DND-41 (cell line): ENCODE results near the gene C14orf93.
A peak's percentile ranks its signal among the peaks of the same experiment; 100 is the strongest.

ENCODE experiments used
- ATAC-seq: fragments of 200-7000 bp; cut with Tn5 transposase; 3 replicates; pipeline ENCODE4 v1.9.1; 2021; ENCODE audit warnings: low read depth; ENCODE audit not compliant: insufficient read depth
- DNase-seq: peaks from one replicate; pipeline ENCODE4 v3.0.0-alpha.2; 2020
- H2AFZ ChIP-seq: 2 replicates; pipeline ENCODE4 v1.6.0; 2012; ENCODE audit warnings: low read depth, low read length
- H3K27ac ChIP-seq: 2 replicates; pipeline ENCODE4 v1.5.1; 2012; ENCODE audit warnings: low read length, inconsistent platforms
- H3K27me3 ChIP-seq: fragments of 200-600 bp; sonication (generic); 2 replicates; pipeline ENCODE4 v1.6.0; 2012; ENCODE audit warnings: low read length, mild to moderate bottlenecking, inconsistent platforms; ENCODE audit not compliant: insufficient read depth, poor library complexity
- H3K36me3 ChIP-seq: 2 replicates; pipeline ENCODE4 v1.5.1; 2012; ENCODE audit warnings: low read length, inconsistent platforms; ENCODE audit not compliant: insufficient read depth
- H3K4me1 ChIP-seq: 2 replicates; pipeline ENCODE4 v1.5.1; 2012; ENCODE audit warnings: mild to moderate bottlenecking, low read length; ENCODE audit not compliant: insufficient read depth
- H3K4me2 ChIP-seq: 2 replicates; pipeline ENCODE4 v1.6.0; 2012; ENCODE audit warnings: mild to moderate bottlenecking, moderate library complexity, low read length, inconsistent platforms; ENCODE audit not compliant: insufficient read depth
- H3K4me3 ChIP-seq, 2 experiments: fragments of 200-600 bp in 1 of 2; shearing (Covaris generic) in 1 of 2; 2 replicates each; pipeline ENCODE4 v1.5.1; 2012 to 2016; ENCODE audit warnings: inconsistent platforms in 2 of 2, low read length in 2 of 2, mild to moderate bottlenecking in 2 of 2, low read depth in 1 of 2, moderate library complexity in 1 of 2
- H3K79me2 ChIP-seq: 2 replicates; pipeline ENCODE4 v1.6.0; 2012; ENCODE audit warnings: low read length, inconsistent platforms; ENCODE audit not compliant: insufficient read depth
- H3K9ac ChIP-seq: 2 replicates; pipeline ENCODE4 v1.6.0; 2012; ENCODE audit warnings: low read depth, mild to moderate bottlenecking, inconsistent platforms, low read length, moderate library complexity
- H3K9me3 ChIP-seq: 2 replicates; pipeline ENCODE4 v1.5.1; 2012; ENCODE audit warnings: low read length, moderate library complexity, mild to moderate bottlenecking, inconsistent platforms; ENCODE audit not compliant: insufficient read depth, severe bottlenecking
- H4K20me1 ChIP-seq: 2 replicates; pipeline ENCODE4 v1.6.0; 2012; ENCODE audit warnings: low read length; ENCODE audit not compliant: insufficient read depth
- EZH2 ChIP-seq: IDR thresholded peaks from 3 replicates; pipeline ENCODE4 v1.6.1; 2012; ENCODE audit warnings: borderline replicate concordance, low read depth, mild to moderate bottlenecking, moderate library complexity, low read length, inconsistent platforms; ENCODE audit not compliant: severe bottlenecking
- TF ChIP-seq, protein P1 (sequence below): IDR thresholded peaks from 2 replicates; pipeline ENCODE4 v1.5.1; 2012; ENCODE audit warnings: borderline replicate concordance, low read length, moderate library complexity, mild to moderate bottlenecking; ENCODE audit not compliant: poor library complexity, severe bottlenecking; ENCODE audit errors: extremely low read depth

The C14orf93 gene

DNA sequence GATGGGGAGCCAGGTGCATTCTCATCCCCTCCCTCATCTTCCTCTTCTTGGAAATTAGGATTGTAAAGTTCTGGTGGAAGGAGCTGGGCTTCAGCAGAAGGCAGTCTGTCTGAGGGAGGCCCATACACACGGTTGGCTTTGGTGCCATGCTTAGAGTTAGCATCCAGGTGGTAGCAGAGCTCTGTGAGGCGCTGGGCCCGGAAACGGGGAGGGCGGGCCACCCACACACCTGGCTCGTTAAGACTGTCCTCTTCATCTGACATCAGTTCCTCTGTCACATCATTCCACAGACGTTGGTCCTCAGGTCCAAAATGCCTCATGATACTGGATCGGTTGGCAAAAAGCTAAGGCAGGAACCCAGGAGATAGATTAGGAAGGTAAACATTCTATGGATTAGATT is 22.7 kb downstream of the C14orf93 start:
- no peak overlapping the region for H2AFZ ChIP-seq
- H4K20me1 ChIP-seq = no peaks in the 10 kb centered on the region
- H3K36me3 ChIP-seq = peaks cover 8% of the 10 kb centered on the region; the same call in 1 of the 2 replicates
- no peak overlapping the region for H3K9ac ChIP-seq
- no peak for DNase-seq
- no peaks in the 10 kb centered on the region for H3K27me3 ChIP-seq
- TF ChIP-seq, protein P1, sequence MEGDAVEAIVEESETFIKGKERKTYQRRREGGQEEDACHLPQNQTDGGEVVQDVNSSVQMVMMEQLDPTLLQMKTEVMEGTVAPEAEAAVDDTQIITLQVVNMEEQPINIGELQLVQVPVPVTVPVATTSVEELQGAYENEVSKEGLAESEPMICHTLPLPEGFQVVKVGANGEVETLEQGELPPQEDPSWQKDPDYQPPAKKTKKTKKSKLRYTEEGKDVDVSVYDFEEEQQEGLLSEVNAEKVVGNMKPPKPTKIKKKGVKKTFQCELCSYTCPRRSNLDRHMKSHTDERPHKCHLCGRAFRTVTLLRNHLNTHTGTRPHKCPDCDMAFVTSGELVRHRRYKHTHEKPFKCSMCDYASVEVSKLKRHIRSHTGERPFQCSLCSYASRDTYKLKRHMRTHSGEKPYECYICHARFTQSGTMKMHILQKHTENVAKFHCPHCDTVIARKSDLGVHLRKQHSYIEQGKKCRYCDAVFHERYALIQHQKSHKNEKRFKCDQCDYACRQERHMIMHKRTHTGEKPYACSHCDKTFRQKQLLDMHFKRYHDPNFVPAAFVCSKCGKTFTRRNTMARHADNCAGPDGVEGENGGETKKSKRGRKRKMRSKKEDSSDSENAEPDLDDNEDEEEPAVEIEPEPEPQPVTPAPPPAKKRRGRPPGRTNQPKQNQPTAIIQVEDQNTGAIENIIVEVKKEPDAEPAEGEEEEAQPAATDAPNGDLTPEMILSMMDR = no peak
- TF ChIP-seq EZH2 = no peak
- H3K27ac ChIP-seq = no peak overlapping the region
- H3K79me2 ChIP-seq = no peaks in the 10 kb centered on the region
- H3K4me3 ChIP-seq = no peak overlapping the region
- no peak for ATAC-seq
- peaks cover 12% of the 10 kb centered on the region for H3K4me1 ChIP-seq
- no peak overlapping the region for H3K4me2 ChIP-seq
- H3K9me3 ChIP-seq = no peaks in the 10 kb centered on the region

DNA sequence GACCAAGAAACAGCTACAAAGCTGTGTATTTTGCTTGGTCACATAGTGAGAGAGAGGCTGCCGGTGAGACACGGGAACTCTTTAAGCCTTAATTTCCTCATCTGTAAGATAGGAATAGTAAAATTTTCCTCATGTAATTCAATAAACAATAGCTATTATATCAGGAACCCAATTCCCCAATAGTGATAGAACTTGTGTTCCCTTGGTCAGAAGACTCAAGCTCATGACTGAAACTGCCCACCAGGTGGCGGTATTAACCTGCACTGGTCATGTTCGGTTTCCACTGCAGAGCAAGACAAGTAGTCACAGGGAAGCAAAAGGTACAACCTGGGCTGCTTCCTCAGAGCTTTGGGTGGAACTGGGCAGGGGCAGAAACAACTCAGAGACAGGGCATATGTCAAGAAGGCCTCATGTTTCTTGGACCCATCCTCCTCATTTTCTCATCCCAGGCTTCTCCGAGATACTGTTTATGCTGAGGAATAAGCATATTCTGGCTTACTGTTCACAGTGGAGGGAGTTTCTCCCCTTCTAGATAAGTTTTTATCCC is 23.4 kb downstream of the C14orf93 start:
- TF ChIP-seq EZH2 = no peak
- TF ChIP-seq, protein P1 = peak; percentile 95
- no peak overlapping the region for H3K4me2 ChIP-seq
- peak; percentile 70 for ATAC-seq

DNA sequence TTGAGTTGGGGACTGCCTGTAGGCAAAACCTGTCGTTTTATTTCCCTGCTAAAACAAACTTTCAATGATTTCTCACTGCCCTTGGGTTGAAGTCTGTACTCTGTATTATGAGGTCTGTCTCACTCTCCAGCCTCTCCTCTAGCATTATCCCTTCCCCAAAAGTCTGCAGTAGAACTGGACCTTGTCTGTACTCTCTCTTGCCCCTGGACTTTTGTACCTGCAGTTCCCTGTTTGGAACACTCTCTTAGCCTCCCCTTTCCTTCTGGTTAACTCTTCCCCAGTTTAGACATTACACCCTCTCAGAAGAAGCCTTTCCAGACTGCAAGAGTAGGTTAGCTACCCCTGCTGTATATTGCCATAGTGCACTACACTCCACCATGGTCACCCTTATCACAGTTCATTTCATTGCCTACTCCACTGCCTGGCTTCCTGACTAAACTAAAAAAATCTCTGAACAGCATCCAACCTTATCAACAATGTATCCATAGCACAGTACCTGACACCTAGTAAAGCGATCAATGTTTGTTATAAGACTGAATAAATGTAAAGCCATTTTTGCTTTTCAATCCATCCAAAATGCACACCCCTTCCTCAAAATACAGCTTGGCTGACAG is 23.9 kb downstream of the C14orf93 start:
- Histone ChIP-seq H3K9me3 (no peaks in the 10 kb centered on the region), H3K9ac (no peak overlapping the region), H2AFZ (no peak overlapping the region), H3K36me3 (0 out of 2 replicates have a peak, but pooled peaks cover 8% of the 10 kb centered on the region), H3K79me2 (peaks cover 9% of the 10 kb centered on the region; the same call in 1 of the 2 replicates), H3K4me1 (peaks cover 25% of the 10 kb centered on the region), H3K4me3 (no peak overlapping the region), H3K27ac (no peak overlapping the region), H3K27me3 (no peaks in the 10 kb centered on the region), H3K4me2 (no peak overlapping the region), H4K20me1 (no peaks in the 10 kb centered on the region)
- ATAC-seq = no peak
- TF ChIP-seq, protein P1 = no peak
- TF ChIP-seq EZH2 = no peak
- no peak for DNase-seq

More for the DNA sequence above, 23.4 kb downstream of the C14orf93 start:
- H3K9ac ChIP-seq = no peak overlapping the region
- no peaks in the 10 kb centered on the region for H3K9me3 ChIP-seq
- no peak overlapping the region for H2AFZ ChIP-seq
- H3K27me3 ChIP-seq = no peaks in the 10 kb centered on the region
- no peaks in the 10 kb centered on the region for H4K20me1 ChIP-seq
- no peak overlapping the region for H3K4me3 ChIP-seq
- peaks cover 19% of the 10 kb centered on the region for H3K4me1 ChIP-seq
- no peak overlapping the region for H3K27ac ChIP-seq
- peaks cover 8% of the 10 kb centered on the region; the same call in 1 of the 2 replicates for H3K36me3 ChIP-seq
- DNase-seq = peak; percentile 87
- H3K79me2 ChIP-seq = peaks cover 5% of the 10 kb centered on the region; the same call in 1 of the 2 replicates
